NB4 (cell line): Measurements from ENCODE around the gene PRKD1.

Experiments
- DNase-seq: peaks from one replicate; pipeline ENCODE4 v3.0.0; 2010; ENCODE audit warnings: low read depth
- H3K4me3 ChIP-seq: one replicate; pipeline ENCODE4 v1.5.1; 2011; ENCODE audit warnings: mild to moderate bottlenecking, low read depth, low read length, moderate library complexity
- CTCF ChIP-seq: IDR thresholded peaks from one replicate; pipeline ENCODE4 v1.5.1; 2012; ENCODE audit warnings: low read depth, low read length
- MAX ChIP-seq: IDR thresholded peaks from 2 replicates; pipeline ENCODE4 v1.6.1; 2011; ENCODE audit warnings: low read depth, low read length
- MYC ChIP-seq: IDR thresholded peaks from 2 replicates; pipeline ENCODE4 v1.6.1; 2011; ENCODE audit warnings: low read depth, low read length
- POLR2A ChIP-seq: IDR thresholded peaks from 2 replicates; pipeline ENCODE4 v1.6.1; 2011; ENCODE audit warnings: mild to moderate bottlenecking; ENCODE audit not compliant: insufficient read length; ENCODE audit errors: extremely low read depth

The PRKD1 gene

GRCh38 chr14:29684926-29685325 is 242.7 kb downstream of the PRKD1 start:
- H3K4me3 ChIP-seq = no peak overlapping the region
- TF ChIP-seq MYC (no peak), MAX (no peak)
- no peak for DNase-seq

- DNase-seq = no peak
- TF ChIP-seq MYC = no peak
- no peak for TF ChIP-seq POLR2A
- no peak for TF ChIP-seq CTCF
- TF ChIP-seq MAX = no peak
- no peak overlapping the region for H3K4me3 ChIP-seq
Measured at GRCh38 chr14:29682789-29683188, 244.9 kb downstream of the PRKD1 start.

- H3K4me3 ChIP-seq = no peak overlapping the region
- no peak for TF ChIP-seq CTCF
- no peak for TF ChIP-seq MAX
- TF ChIP-seq MYC = no peak
- no peak for TF ChIP-seq POLR2A
- no peak for DNase-seq
Measured at GRCh38 chr14:29681316-29681715, 246.3 kb downstream of the PRKD1 start.

- DNase-seq = no peak
- no peak overlapping the region for H3K4me3 ChIP-seq
- no peak for TF ChIP-seq MAX
- no peak for TF ChIP-seq CTCF
- no peak for TF ChIP-seq POLR2A
- no peak for TF ChIP-seq MYC
Measured at GRCh38 chr14:29674566-29675285, 252.9 kb downstream of the PRKD1 start.

GRCh38 chr14:29672831-29673230 is 254.8 kb downstream of the PRKD1 start:
- no peak overlapping the region for H3K4me3 ChIP-seq
- DNase-seq = no peak
- no peak for TF ChIP-seq MYC
- TF ChIP-seq POLR2A = no peak
- TF ChIP-seq CTCF = no peak
- TF ChIP-seq MAX = no peak

- TF ChIP-seq MAX (no peak), MYC (no peak), POLR2A (no peak), CTCF (no peak)
- H3K4me3 ChIP-seq = no peak overlapping the region
- no peak for DNase-seq
Measured at GRCh38 chr14:29671034-29671433, 256.6 kb downstream of the PRKD1 start.
